Measurements from ENCODE around the gene MAP3K7CL. TPM values are rescaled to one million over a fixed set of nuclear protein-coding genes. Genes with fewer than 3 reads are reported as not detected.

Gene MAP3K7CL
- total and polyA plus RNA-seq, 2 of the 8 experiments (the other 6 are each of a cell fraction or from before 2014, with no cell fraction given), result not detected

DNA sequence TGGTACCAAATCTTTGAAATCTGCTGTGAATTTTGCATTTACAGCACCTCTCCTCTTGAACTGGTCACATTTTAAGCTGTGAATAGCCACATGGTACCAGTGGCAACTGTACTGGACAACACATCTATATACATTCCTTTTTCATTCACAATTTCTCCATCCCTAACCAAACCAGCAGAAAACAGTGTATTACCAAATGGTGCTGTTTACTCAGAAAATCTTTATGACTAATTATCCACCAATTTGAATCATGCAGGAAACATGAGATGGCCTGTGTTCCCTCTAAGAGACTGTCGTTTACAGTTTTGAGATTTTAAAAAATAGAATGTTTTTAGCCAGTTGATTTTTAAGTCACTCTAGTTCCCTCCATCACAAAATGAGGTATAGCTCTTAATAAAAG is 39.4 kb upstream of the MAP3K7CL start:
- Histone ChIP-seq H4K5ac (ENCODE audit: insufficient read length, low read depth, low read length) (no peak overlapping the region), H2BK12ac (ENCODE audit: low read depth, low read length) (no peak overlapping the region), H3K18ac (ENCODE audit: extremely low read depth, low read length) (no peak overlapping the region), H3K4me2 (ENCODE audit: insufficient read depth in 1 of 2, low read depth in 2 of 2, low read length in 2 of 2) (no peak overlapping the region), H3K27ac (ENCODE audit: low read depth, low read length) (no peak overlapping the region), H3K14ac (ENCODE audit: insufficient read length) (no peak overlapping the region), H3K23ac (ENCODE audit: insufficient read length) (no peak overlapping the region), H3K4me1 (replicated peaks in 1 of 4; ENCODE audit: control insufficient read depth in 3 of 4, insufficient read depth in 4 of 4, low read length in 3 of 4) (peaks cover 0 to 4% (median 0%) of the 10 kb centered on the region in 4 experiments; a peak in 1 of 7 replicates), H4K8ac (ENCODE audit: extremely low read depth, insufficient read depth, low read length) (no peak overlapping the region), H2BK120ac (replicated peaks; ENCODE audit: low read depth, low read length) (no peak overlapping the region), H3K4me3 (ENCODE audit: extremely low read depth in 1 of 4, insufficient read depth in 2 of 4, low read depth in 3 of 4, low read length in 4 of 4) (no peak overlapping the region), H2BK20ac (ENCODE audit: low read length) (no peak overlapping the region), H2AFZ (ENCODE audit: low read length) (no peak overlapping the region), H3K9ac (replicated peaks in 1 of 4; ENCODE audit: extremely low read depth in 1 of 4, low read depth in 3 of 4, low read length in 3 of 4) (no peak overlapping the region), H3K27me3 (replicated peaks in 1 of 4; ENCODE audit: control insufficient read depth in 3 of 4, extremely low read depth in 1 of 4, insufficient read depth in 3 of 4, low read length in 3 of 4) (no peaks in the 10 kb centered on the region; a peak in 1 of 7 replicates), H2BK5ac (ENCODE audit: low read depth, low read length) (no peak overlapping the region), H3K23me2 (ENCODE audit: low read depth, low read length) (no peaks in the 10 kb centered on the region), H3K4ac (replicated peaks; ENCODE audit: insufficient read length, low read depth, low read length) (no peak overlapping the region), H3K79me2 (ENCODE audit: control insufficient read depth in 1 of 2, insufficient read depth in 2 of 2, low read length in 2 of 2) (no peaks in the 10 kb centered on the region), H3K9me3 (ENCODE audit: insufficient read depth in 2 of 2, low read depth in 1 of 2, low read length in 1 of 2) (no peaks in the 10 kb centered on the region), H3K36me3 (ENCODE audit: control insufficient read depth in 2 of 4, insufficient read depth in 4 of 4, low read length in 3 of 4) (no peaks in the 10 kb centered on the region; a peak in 1 of 8 replicates), H2AK5ac (ENCODE audit: low read depth, low read length) (no peak overlapping the region), H4K20me1 (replicated peaks in 1 of 2; ENCODE audit: control insufficient read depth in 1 of 2, insufficient read depth in 2 of 2, low read length in 2 of 2) (no peaks in the 10 kb centered on the region), H3K79me1 (ENCODE audit: low read depth, low read length) (no peaks in the 10 kb centered on the region), H3K56ac (replicated peaks; ENCODE audit: insufficient read length, low read depth, low read length) (no peak overlapping the region), H4K91ac (replicated peaks; ENCODE audit: insufficient read length, low read length) (no peak overlapping the region), H2BK15ac (ENCODE audit: low read length) (no peak overlapping the region)
- no peak for FAIRE-seq
- ChIA-PET POLR2A (ENCODE audit: partially characterized antibody) (no interaction called here), CTCF (ENCODE audit: partially characterized antibody) (interaction anchor here (0.8 to 2.8 kb wide), 5 partner anchors 73 to 286 kb away, joined by 3 to 10 read pairs (median 4); no protein-coding TSS in a partner anchor)
- WGBS, 2 experiments (ENCODE audit: extremely low coverage in 1 of 2, insufficient coverage in 1 of 2, insufficient read length in 1 of 2, insufficient replicate concordance in 2 of 2, low coverage in 1 of 2, low lambda C conversion rate in 2 of 2, missing lambda C conversion rate in 1 of 2), result 86% methylated on average over 1 of the region's 1 CpG; no CpG with 5 or more reads in 1 of the 2 experiments
- no peak for DNase-seq (ENCODE audit: low read depth in 1 of 2, low spot score in 2 of 2)
- TF ChIP-seq TEAD4 (IDR thresholded peaks at IDR 0.05; ENCODE audit: low read depth, low read length) (no peak), CEBPB (IDR thresholded peaks at IDR 0.05; ENCODE audit: low read depth, low read length) (no peak), TAF7 (optimal IDR thresholded peaks at IDR 0.05; ENCODE audit: borderline replicate concordance, low read depth, low read length) (no peak), POLR2AphosphoS5 (IDR thresholded peaks at IDR 0.05; ENCODE audit: low read depth, low read length) (no peak), CREB1 (IDR thresholded peaks at IDR 0.05) (no peak), KDM4A (IDR thresholded peaks at IDR 0.05; ENCODE audit: low read depth, low read length, severe bottlenecking) (no peak)
